GM12801 (cell line): ENCODE results near the gene STXBP6.

ENCODE experiments used
- TF ChIP-seq, protein P1 (sequence below): IDR thresholded peaks from one replicate; pipeline ENCODE4 v1.5.1; 2011; ENCODE audit warnings: control low read depth; ENCODE audit not compliant: insufficient read length; ENCODE audit errors: extremely low read depth

STXBP6 gene

DNA sequence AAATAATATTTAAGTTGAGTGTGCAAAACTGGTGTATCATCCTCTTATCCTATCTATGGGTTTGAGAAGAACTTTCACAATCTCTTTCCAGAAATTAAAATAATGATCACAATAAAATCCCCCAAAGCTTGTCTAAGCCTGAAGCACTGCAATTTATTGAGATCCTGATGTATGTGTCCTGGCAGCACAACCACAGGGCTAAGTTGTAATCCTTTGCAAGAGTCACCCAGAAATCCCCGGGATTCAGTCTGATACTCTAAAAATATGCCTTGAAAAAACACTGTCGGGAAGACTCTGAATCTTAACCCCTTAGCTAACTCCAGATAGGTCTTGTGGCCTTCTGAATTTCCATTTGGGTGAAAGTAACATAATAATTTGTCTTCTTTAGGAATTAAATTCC lies 40.3 kb upstream of the STXBP6 start:
- TF ChIP-seq, protein P1, sequence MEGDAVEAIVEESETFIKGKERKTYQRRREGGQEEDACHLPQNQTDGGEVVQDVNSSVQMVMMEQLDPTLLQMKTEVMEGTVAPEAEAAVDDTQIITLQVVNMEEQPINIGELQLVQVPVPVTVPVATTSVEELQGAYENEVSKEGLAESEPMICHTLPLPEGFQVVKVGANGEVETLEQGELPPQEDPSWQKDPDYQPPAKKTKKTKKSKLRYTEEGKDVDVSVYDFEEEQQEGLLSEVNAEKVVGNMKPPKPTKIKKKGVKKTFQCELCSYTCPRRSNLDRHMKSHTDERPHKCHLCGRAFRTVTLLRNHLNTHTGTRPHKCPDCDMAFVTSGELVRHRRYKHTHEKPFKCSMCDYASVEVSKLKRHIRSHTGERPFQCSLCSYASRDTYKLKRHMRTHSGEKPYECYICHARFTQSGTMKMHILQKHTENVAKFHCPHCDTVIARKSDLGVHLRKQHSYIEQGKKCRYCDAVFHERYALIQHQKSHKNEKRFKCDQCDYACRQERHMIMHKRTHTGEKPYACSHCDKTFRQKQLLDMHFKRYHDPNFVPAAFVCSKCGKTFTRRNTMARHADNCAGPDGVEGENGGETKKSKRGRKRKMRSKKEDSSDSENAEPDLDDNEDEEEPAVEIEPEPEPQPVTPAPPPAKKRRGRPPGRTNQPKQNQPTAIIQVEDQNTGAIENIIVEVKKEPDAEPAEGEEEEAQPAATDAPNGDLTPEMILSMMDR = no peak

DNA sequence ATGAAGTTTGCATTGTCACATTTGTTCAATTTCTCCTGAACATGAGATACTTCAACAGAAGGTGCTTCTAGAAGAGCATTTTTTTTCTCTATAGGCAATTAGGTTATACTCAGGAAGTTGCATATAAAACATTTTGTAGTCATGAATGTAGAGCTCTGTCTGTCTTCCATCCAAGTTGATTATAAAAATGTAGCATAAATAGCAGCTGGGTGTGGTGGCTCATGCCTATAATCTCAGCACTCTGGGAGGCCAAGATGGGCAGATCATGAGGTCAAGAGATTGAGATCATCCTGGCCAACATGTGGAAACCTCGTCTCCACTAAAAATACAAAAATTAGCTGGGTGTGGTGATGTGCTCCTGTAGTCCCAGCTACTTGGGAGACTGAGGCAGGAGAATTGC lies 39.5 kb upstream of the STXBP6 start:
- TF ChIP-seq, protein P1 = no peak

DNA sequence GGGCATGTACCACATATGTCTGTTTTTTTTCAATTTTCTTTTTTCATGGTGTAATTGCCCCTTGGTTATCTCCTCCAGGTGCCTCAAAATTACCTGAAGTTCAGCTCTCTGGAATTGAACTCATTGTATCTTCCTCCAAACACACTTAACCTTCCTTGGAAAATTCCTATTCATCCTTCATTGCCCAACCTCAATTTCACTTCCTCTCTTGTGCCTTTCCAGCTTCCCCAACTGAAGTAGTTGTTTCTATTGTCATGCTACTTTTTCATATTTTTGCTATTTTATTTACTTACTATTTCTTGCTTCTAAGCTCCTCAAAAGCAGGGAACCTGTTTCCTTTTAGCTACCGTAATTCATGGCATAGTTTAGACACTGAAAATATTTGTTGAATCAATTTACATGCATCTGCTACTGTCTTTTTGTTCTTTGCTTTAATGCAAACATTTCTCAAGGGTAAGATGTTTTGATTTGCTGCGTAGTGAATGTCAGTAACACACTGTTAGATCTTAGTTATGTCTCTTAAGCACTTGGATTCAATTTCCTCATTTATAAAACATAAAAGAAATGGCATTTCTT lies 37.0 kb upstream of the STXBP6 start:
- TF ChIP-seq, protein P1 = no peak

DNA sequence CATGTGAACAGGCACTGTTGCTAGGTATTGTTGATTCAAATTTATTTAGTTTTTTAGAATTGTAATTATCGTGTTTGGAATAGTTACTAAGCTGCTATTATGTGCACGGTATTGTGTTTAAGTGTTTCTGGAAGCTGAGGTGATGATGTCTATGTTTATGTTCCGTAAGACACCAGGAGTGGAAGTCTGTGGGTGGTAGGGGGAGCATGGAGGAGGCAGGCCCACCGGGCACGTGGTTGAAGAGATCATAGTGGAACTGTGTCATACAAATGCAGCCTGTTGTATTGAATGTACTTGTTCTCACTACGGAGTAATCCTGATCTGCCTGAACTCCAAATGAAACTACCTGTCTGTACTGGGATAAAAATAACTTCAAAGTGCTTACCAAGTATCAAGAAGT lies 36.1 kb upstream of the STXBP6 start:
- TF ChIP-seq, protein P1 = no peak

DNA sequence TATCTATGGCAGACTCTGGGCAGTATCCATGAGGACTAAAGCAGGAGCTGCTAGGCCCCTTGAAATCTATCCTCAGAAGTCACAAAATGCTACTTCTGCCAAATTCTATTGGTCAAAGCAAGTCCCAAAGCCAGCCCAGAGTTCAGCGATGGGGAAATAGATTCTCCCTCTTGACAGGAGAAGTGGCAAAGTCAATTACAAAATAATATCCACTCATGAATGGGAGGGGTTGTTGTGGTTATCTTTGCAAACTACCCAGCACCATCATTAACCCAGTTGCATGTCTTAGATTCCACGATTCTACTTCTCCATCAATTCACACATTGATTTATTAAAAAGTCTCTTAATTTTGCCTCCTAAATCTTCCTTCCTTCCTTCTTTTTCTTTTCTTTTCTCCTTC lies 30.7 kb upstream of the STXBP6 start:
- TF ChIP-seq, protein P1 = no peak

DNA sequence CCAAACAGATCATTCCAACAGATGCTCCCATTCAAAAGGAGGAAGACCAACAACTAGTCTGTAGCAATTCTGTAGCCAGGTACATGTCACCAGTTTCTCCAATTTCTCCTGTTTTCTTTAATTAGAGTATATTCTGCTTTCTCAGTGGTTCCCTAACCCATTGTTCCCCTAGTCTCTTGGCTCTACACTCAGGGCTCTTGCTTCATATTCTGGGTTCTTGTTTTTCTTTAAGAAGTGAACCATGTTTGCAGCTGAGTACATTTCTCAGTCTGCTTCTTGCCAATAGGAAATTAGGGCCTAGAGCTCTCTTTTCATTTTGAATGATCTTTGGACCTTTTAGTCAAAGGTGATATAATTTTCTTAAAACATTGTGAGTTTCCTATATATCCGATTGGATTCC lies 29.4 kb upstream of the STXBP6 start:
- TF ChIP-seq, protein P1 = no peak

DNA sequence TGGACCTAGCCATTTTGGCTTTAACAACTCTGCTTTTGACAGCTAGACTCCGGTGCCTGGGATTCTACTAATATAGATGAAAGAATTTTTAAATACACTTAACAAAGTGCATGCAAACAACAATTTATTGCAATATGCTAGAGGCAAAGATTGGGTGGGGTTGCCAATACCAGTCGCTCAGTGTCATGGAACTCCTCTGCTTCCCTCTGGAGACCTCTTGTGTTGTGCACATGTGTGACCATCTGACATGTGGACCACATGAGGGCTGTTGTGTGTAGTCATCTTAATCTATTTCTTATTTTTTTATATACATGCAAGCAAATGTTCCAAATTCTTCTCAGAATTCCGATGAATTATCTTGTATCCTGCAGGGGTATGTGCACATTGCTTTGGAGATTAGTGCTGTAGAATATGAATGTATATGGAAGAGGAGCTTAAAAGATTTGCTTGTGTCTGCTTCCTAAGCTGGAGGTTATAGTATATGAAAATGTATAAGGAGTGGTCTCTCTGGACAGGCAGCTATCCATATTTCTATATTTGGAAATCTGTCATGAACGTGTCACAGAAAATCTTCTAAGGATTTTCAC lies 24.2 kb upstream of the STXBP6 start:
- TF ChIP-seq, protein P1 = no peak
